OCI-LY3 (cell line): ENCODE data around the gene AP3S2.

ENCODE experiments used
- EZH2phosphoT487 ChIP-seq: fragments of 200-600 bp; shearing (Covaris generic); IDR thresholded peaks from 2 replicates; pipeline ENCODE4 v1.6.1; 2018; ENCODE audit warnings: antibody characterized with exemption, mixed run types, low read depth
- TF ChIP-seq, protein P1 (sequence below): fragments of 200-600, 300-600 bp; sonication (generic); IDR thresholded peaks from 2 replicates; pipeline ENCODE4 v1.5.1; 2014; ENCODE audit warnings: antibody characterized with exemption, low read length, low read depth

GRCh38 chr15:89813381-89814111, 80.2 kb downstream of the AP3S2 start:
- TF ChIP-seq, protein P1, sequence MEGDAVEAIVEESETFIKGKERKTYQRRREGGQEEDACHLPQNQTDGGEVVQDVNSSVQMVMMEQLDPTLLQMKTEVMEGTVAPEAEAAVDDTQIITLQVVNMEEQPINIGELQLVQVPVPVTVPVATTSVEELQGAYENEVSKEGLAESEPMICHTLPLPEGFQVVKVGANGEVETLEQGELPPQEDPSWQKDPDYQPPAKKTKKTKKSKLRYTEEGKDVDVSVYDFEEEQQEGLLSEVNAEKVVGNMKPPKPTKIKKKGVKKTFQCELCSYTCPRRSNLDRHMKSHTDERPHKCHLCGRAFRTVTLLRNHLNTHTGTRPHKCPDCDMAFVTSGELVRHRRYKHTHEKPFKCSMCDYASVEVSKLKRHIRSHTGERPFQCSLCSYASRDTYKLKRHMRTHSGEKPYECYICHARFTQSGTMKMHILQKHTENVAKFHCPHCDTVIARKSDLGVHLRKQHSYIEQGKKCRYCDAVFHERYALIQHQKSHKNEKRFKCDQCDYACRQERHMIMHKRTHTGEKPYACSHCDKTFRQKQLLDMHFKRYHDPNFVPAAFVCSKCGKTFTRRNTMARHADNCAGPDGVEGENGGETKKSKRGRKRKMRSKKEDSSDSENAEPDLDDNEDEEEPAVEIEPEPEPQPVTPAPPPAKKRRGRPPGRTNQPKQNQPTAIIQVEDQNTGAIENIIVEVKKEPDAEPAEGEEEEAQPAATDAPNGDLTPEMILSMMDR = no peak
- TF ChIP-seq EZH2phosphoT487 = no peak
